Activated T-cell treated with anti-CD3 and anti-CD28 coated beads, Interleukin-2, amount 50 U/mL, for 48 hours (primary cell): ENCODE measurements around the gene SHROOM3.
A peak's percentile ranks its signal among the peaks of the same experiment; 100 is the strongest.

Experiments used
- DNase-seq, 2 experiments: peaks; one replicate each; pipeline ENCODE4 v3.0.0-alpha.2; 2020

Gene SHROOM3

DNA sequence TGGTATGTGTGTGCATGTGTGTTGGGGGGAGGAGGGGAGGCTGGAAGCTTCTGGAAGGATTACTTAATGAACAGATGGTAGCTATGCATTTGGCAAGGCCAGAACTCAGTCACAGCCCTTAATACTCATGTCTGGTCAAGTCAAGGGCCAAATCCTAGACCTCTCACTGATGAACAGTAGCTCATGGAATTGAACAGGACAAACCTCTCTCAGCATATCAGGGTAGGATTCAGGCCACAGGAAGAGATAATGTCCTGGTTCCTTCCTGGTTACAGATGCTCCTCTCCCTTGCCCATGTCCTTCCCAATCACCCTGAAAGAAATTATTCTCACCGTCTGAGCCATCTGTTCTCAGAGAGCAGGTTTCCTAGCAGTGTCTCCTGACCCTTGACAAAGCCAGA is 297.2 kb downstream of the SHROOM3 start:
- no peak for DNase-seq

DNA sequence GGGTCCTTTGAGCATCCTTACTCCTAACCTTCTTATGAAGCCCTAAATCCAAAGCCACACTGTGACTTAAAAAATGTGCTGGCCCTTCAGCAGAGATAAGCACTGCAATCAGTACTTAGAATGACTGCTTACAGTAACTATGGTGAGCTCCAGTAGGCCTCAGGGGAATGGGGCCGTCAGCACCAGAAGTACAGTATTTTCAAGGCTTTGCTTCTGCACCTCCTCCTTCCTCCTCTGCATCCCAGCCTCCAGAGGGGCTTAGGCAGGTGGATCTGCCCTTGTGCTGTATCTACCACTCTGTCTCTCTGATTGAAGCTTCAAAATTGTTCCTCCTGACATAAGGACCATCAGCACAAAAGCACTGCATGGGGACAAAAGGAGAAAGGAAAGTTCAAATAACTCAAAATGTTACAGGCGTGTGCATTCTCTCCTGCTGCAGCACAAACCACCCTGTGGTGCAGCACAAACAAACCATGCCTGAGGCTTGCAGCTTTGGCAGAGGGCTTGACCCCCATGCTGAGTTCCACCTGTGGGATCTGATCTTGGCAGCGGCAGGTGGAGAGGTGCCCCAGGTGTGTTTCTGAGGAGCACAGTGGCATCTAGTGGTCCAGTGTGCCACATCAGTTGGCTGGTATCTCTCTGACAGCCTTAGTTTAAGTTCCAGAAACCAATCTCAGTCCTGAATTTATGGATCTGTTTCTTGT is 298.2 kb downstream of the SHROOM3 start:
- DNase-seq = no peak

DNA sequence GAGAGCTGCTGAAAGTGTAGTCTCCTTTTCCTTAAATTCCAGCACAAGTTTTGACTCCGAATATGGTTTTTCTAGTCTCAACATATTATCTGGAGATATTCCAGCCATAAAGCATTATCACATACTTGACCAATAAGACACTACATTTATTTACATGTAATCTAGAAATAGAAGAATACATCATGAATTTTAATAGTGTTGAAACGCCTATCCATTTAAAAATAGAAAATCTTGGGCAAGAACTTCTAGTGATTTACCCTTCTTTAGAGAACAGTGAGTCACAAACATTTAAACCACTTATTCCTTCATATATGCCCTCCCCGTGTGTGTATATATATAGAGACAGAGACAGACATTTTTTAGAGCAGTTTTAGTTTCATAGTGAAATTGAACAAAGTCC is 301.4 kb downstream of the SHROOM3 start:
- DNase-seq = no peak

DNA sequence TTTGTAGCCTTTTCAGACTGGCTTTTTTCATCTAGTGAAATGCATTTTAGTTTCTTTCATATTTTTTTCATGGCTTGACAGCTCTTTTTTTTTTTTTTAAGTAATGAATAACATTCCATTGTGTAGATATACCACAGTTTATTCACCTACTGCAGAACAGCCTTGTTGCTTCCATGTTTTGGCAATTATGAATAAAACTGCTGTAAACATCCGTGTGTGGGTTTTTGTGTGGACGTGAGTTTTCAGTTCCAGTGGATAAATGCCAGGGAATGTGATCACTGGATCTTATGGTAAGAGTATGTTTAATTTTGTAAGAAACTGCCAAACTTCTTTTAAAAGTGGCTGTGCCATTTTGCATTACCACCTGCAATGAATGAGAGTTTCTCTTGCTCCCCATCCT is 302.2 kb downstream of the SHROOM3 start:
- no peak for DNase-seq

DNA sequence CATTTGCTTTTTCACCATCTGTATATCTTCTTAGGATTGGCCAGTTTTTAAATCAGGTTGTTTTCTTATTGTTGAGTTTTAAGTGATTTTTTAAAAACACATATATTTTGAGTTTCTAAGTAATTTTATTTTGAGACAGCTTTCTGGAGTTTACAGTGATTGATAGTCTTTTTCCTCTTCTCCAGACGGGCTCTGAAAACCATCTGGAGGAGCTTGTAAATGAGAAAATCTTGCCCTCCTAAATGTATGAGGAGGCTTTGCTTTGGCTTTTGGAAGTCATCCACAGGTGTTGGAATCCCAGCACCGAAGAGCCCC is 302.7 kb downstream of the SHROOM3 start:
- no peak for DNase-seq

DNA sequence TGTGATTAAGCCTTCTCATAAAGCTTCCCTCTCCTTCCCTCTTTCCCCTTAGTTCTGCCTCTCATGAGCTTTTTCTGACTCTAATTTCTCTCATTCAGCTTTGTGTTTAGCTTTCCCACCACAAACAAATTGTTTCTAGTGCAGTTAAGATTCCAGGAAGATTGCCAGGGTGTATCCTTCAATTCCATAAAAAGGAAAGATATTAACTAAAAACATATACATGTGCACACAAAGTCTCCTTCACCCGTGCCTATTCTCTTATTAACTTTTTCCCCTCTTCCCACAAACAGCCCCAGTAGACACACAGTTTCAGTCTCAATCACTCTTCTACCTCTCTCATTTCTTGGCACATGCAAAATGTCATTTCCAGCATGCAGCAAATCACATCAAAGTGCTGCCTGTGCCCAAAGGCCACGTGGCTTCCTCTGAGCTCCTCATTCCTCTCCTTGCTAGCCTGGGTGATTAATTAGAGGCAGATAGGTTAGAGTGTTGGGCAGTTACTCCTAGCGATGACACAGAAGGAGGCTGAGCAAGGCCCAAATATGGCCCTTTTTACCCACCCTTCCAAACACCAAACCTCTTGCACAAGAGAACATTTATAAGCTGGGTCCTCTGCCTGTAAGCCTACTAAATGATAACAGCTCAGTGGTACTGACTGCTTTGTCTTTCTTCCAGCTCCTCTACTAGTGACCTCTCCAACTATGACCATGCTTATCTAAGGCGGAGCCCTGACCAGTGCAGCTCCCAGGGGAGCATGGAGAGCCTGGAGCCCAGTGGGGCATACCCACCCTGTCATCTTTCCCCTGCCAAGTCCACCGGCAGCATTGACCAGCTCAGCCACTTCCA is 303.3 kb downstream of the SHROOM3 start:
- DNase-seq = peak; percentile 44 to 60

DNA sequence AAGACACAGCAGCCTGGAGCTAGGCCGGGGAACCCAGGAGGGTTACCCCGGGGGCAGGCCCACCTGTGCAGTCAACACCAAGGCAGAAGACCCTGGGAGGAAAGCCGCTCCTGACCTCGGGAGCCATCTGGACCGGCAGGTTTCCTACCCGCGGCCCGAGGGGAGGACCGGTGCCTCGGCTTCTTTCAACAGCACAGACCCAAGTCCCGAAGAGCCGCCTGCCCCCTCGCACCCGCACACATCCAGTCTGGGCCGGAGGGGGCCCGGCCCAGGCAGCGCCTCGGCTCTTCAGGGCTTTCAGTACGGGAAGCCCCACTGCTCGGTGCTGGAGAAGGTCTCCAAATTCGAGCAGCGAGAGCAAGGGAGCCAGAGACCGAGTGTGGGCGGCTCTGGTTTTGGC is 305.2 kb downstream of the SHROOM3 start:
- no peak for DNase-seq

DNA sequence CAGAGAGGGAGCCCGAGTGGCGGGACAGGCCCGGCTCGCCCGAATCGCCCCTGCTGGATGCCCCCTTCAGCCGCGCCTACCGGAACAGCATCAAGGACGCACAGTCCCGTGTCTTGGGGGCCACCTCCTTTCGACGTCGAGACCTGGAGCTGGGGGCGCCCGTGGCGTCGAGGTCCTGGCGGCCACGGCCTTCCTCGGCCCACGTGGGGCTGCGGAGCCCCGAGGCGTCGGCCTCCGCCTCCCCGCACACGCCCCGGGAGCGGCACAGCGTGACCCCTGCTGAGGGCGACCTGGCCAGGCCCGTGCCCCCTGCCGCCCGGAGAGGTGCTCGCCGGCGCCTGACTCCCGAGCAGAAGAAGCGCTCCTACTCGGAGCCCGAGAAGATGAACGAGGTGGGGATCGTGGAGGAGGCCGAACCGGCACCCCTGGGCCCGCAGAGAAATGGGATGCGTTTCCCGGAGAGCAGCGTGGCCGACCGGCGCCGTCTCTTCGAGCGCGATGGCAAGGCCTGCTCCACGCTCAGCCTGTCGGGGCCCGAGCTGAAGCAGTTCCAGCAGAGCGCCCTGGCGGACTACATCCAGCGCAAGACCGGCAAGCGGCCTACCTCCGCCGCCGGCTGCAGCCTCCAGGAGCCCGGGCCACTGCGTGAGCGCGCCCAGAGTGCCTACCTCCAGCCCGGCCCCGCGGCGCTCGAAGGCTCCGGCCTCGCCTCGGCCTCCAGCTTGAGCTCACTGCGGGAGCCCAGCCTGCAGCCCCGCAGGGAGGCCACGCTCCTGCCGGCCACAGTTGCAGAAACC is 306.0 kb downstream of the SHROOM3 start:
- no peak for DNase-seq

DNA sequence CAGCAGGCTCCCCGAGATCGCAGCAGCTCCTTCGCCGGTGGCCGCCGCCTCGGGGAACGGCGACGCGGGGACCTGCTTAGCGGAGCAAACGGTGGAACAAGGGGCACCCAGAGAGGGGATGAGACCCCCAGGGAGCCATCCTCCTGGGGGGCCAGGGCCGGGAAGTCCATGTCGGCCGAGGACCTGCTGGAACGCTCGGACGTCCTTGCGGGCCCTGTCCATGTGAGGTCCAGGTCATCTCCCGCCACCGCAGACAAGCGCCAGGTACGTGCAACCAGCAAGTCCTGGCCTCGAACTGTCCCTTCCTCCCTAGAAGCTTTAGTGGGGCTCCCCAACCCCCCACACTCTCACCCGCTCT is 306.6 kb downstream of the SHROOM3 start:
- no peak for DNase-seq

DNA sequence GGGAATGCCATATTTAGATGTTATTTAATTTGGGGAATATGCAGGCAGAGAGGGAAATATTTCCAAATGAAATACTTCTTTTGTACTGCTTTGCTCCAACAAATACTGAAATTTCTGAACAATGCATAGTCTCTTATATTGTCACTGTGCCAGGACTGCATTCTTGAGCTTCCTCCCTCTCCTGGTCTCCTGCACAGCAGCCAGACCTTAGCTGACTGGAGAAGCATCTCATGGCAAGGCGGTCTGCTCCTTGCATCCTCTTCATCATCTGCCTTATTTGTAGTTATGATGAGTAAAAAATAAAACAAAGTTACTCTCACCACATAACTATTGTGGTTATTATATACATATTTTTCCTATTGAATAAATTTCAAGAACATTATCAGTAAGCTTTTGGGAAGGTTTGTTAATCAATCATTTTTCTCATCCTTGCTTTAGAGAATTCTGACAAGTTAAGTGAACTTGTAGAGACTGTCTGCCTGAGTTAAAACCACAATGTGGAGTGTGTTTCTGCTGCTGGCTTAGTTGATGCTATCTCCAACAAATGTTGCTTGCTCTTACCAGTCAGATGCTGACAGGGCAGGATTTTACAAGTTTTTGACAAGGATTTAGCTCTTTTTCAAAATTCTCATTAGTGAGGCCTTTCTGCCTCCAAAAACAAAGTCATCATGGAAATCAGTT is 309.4 kb downstream of the SHROOM3 start:
- DNase-seq = no peak

DNA sequence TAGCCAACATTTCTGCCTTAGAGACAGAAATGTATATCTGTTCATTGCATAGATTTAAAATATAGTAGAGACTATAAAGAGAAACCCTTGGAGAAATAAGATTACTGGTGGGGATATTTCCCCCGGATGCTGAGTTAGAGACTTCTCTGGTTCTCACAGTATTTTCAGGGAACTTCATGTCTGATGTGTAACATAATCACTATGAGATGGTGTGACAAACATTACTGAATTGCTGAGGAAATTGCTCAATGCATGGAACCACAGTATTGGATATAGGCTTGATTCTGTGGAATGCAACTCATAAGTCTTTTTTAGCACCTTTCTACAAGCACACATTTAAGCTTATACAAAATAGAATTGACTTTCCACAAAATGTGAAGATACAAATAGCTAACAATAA is 310.2 kb downstream of the SHROOM3 start:
- DNase-seq = no peak

DNA sequence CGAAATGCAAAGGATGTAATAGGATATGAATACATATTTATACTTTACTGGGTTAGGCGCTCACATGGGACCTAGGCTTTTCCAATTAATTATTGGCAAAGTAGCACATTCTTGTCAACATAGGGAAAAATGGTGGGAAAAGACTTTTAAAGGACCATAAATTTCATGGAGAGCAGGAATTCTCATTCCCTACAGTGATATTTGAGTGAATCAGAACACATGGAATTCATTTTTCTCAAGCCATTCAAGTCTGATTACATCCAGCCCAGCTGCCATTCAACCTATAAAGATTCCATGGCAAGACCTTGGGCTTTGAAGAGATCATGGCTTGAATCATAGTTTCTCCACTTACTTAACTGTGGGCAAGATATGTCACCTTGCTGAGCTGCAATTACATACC is 312.5 kb downstream of the SHROOM3 start:
- no peak for DNase-seq

DNA sequence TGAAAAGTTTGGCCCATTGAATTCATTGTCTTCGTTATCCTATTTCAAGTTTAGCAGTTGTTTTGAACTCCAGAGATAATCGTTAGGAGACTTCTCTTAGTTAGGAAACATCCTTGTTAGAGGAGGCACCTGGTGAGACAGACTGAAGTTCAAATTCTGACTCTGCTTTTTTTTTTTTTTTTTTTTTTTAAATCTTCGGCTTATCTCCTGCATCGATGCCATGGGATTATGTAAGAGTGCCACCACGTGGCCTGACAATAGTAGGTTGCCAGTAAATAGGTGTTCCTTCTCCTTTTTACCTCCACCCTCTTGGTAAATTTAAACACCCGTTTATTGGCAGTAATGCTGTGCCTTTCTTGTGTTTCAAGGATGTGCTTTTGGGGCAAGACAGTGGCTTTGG is 313.6 kb downstream of the SHROOM3 start:
- no peak for DNase-seq

DNA sequence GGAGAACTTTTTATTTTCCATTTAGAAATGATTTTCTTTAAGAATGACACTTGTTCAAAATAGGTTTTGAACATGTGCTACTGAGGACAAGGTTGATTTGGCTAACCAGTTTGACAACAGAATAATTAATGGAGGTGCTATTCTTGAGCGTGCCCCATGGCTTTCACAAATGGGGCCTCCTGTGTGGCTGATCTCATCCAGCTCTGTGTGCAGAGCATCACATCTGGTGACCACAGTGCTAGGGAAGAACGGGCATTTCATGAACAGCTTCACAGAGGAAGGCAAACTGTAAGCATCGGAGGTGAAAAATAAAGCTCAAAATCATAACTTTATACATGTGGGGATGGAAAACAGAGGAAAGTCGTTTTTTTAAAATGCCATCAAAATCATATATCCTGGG is 314.3 kb downstream of the SHROOM3 start:
- DNase-seq = no peak

DNA sequence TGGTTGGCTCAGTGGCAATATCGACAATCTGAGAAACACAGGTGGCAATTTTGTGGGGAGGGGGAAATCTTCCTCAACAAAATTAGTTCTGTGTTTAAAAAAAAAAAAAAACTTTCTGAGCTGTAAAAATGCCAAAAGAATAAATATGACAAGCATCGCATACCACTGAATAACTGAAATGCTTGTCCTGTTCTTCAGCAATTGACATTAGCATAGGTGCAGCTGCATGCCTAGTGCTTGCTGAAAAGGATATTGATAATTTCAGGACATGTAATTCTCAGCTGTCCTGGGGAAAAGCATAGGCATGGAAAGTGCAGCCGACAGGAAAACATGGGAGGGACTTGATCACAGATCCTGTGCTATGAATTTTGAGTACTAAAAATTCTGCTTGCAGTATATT is 315.7 kb downstream of the SHROOM3 start:
- no peak for DNase-seq

DNA sequence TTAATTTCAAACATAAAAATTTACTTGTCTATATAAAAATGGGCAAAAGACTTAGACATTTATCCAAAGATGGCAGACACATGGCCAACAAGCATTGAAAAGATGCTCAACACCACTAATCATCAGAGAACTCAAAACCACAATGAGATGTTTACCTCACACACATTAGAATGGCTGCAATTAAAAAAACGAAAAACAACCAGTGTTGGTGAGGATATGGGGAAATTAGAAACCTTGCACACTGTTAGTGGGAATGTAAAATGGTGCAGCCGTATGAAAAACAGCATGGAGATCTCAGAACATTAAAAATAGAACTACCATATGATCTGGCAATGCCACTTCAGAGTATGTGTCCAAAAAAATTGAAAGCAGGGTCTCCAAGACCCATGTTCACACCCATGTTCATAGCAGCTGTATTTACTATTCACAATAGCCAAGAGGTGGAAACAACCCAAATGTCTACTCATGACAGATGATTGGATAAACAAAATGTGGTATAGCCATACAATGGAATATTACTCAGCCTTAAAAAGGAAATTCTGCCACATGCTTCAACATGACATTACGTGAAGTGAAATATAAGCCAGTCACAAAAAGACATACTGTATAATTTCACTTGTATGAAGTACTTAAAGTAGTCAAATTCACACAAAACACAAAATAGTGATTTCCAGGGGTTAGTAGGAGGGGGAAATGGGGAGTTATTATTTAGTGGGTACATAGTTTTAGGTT is 316.7 kb downstream of the SHROOM3 start:
- DNase-seq = no peak

DNA sequence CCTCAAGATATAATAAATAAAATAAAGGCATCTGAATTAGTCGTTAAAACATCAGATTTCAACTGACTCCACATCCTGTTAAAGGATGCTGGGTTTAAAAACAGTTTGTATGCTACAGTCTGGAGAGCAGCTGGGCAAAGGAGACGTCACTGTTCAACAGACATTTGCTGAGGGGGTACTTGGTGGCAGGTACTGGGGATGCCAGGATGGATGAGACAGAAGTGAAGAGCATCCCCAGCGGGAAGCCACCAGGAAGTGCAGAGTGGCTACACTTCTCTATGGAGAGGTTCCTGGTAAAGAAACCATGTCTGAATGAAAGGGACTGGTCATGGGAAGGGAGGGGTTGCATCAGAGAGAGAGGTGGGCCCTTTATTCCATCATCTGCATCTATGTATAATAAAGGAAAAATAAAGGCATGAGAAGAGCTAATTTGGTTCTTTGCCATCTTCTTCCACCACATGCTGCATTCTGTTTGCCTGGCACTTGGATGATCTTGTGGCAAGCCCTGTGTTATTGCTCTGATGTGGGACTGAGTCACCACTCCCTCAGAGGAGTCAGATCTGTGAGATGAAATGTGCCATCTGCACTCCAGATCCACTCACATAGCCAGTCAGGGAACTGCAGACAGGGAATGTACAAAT is 318.0 kb downstream of the SHROOM3 start:
- no peak for DNase-seq

DNA sequence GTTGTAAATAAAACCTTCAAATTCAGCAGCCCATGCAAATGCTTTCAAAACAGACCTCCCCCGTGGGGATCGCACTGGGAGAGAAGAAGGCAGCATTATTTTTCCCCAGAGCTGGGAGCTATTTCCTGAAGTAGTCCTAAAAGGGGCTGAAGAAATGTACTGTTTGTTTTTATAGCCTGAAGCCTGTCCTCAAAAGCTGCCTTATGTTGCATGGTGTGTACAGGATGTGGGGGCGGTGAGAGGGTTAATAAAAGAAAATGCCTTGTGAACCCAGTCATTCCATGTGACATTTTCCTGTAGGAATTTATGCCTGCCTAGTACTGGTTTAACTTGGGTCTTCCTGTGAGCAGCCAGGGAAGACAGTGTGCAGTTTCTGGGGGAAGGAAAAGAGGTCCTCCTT is 318.8 kb downstream of the SHROOM3 start:
- DNase-seq = no peak

DNA sequence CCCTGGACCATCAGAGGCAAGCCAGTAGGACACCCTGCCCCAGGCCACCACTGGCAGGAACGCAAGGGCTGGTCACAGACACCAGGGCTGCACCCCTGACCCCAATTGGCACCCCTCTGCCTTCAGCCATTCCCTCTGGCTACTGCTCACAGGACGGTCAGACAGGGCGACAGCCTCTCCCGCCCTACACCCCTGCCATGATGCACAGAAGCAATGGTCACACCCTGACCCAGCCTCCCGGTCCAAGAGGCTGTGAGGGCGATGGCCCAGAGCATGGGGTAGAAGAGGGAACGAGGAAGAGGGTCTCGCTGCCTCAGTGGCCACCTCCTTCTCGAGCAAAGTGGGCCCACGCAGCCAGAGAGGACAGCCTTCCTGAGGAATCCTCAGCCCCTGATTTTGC is 319.4 kb downstream of the SHROOM3 start:
- DNase-seq = no peak

DNA sequence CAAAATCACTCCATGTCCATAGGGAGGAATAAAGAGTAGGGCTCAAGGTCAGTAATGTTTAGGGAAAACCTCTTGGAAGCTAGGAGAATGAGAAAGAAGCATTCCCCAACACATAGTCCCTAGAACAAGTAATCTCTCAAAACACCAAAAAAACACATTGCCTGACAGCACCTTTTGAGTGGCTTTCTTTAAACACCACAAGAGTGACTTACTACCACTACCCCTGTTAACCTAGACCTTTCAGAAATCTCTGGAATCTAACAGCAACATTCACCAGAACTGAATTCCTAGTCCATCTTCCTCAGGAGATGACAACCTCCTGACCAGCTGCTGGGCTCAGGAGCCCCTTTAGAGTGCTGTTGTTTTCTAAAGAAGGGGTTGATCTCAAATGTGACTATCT is 320.7 kb downstream of the SHROOM3 start:
- DNase-seq = no peak

DNA sequence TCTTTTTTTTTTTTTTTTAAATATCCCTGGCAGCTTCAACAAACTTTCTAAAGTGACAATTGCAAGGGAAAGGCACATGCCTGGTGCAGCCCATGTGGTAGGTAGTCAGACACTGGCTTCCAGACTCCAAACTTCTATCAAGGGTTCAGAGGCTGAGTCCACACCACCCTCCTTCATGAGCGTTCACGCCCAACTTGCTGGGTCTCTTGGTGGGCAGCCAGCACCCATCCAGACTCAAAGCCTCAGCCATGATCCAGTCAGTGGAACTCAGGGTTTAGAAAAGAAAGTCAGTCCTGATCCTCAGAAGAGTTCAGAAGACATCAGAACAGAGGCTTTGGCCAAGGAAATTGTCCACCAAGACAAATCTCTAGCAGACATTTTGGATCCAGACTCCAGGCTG is 321.4 kb downstream of the SHROOM3 start:
- no peak for DNase-seq

DNA sequence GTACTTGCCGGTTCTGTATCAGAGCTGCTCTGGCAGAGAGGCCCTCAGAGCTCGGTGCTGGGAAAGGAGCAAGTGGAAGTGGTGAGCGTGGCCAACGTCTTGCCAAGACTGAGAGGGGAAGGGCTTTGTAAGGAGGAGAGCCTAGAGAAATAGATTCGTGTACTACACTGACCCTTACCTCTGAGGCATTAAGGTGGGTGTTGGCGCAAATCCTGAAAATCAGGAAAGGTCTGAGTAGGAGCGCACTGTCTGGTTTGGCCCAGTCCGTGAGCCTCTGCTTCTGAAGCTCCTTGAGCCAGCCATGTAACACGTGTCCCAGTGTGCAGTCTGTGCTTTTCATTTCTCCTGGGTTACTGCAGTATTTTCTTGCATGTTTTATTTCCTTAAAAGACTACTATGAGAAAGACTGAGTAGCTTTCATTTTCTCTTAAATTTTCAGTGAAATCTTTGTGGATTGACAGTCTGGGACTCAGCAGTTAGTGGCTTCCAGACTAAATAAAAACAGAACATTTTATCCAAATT is 322.4 kb downstream of the SHROOM3 start:
- no peak for DNase-seq
